Stimulated activated CD4-positive, alpha-beta T cell treated with anti-CD3 and anti-CD28 coated beads, Interleukin-2, amount 100 ng/mL, for 48 hours (primary cell): ENCODE measurements around the gene SAA1.
A peak's percentile ranks its signal among the peaks of the same experiment; 100 is the strongest.
"Not testable (repeated sequence)": the region's sequence is repeated elsewhere in the genome, so short reads cannot be mapped to it uniquely, and the experiment has no call there.

Source experiments
- DNase-seq, 2 donors: peaks; one replicate each; pipeline ENCODE4 v3.0.0-alpha.2; 2020

Gene SAA1

DNA sequence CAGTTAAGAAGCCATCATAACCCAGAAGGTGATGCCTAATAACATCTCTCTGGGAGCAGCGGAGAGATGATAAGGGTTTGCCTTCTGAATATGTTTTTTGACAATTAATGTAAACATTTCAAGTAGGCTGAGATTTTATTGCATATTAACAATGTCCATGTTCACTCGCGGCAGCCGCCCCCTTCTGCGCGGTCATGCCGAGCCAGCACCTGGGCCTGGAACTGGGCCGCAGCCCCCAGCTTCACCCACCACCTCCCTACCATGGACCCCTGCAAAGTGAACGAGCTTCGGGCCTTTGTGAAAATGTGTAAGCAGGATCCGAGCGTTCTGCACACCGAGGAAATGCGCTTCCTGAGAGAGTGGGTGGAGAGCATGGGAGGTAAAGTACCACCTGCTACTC lies 4.3 kb upstream of the SAA1 start:
- DNase-seq: no peak

DNA sequence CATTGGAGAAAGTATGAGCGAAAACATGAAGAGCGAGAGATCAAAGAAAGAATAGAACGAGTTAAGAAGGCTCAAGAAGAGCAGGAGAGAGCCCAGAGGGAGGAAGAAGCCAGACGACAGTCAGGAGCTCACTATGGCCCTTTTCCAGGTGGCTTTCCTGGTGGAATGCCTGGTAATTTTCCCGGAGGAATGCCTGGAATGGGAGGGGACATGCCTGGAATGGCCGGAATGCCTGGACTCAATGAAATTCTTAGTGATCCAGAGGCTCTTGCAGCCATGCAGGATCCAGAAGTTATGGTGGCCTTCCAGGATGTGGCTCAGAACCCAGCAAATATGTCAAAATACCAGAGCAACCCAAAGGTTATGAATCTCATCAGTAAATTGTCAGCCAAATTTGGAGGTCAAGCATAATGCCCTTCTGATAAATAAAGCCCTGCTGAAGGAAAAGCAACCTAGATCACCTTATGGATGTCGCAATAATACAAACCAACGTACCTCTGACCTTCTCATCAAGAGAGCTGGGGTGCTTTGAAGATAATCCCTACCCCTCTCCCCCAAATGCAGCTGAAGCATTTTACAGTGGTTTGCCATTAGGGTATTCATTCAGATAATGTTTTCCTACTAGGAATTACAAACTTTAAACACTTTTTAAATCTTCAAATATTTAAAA lies 3.2 kb upstream of the SAA1 start:
- DNase-seq: not testable (repeated sequence)

DNA sequence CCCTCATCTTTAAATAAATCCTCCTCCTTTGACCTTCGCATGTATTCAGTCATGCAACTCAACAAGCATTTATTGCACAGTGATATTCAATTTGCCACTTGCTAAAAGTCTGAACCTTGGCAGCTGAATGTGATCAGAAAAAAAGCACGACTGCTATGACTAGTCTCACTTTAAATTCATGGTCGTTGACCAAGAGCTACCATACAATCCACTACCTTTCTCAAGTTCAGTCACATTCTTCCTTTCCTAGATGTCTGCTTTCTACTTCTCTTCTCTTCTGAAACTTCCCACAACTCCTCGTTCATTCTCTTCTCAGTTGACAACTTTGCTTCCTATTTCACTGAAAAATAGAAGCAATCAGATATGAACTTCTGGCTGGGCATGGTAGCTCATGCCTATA lies 2.0 kb upstream of the SAA1 start:
- no peak for DNase-seq

DNA sequence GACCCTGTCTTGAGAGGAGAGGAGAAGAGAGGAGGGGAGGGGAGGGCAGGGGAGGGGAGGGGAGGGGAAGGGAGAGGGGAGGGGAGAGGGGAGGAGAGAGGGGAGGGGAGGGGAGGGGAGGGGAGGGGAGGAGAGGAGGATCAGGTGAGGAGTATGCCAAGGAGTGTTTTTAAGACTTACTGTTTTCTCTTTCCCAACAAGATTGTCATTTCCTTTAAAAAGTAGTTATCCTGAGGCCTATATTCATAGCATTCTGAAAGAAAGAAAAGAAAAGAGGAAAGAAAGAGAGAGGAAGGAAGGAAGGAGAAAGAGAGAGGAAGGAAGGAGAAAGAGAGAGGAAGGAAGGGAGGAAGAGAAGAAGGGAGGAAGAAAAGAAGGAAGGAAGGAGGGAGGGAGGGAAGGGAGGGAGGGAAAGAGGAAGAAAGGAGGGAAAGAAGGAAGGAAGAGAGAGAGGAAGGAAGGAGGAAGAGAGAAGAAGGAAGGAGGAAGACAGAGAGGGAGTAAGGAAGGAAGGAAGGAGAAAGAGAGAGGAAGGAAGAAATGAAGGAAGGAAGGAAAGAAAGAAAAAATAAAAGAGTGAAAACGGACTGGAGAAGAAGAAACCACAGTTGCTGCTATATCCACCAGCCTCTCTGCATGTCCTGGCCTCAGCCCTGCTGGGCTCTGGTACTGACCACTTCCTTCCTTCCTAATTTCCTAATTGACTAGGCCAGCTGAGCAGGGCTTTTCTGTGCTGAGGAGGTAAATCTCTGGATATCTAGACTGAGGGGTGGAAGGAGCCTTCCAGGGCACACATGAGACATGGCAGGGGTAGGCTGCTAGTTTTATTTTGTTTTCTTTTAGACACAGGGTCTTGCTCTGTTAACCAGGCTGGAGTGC lies 1.1 kb upstream of the SAA1 start:
- no peak for DNase-seq

DNA sequence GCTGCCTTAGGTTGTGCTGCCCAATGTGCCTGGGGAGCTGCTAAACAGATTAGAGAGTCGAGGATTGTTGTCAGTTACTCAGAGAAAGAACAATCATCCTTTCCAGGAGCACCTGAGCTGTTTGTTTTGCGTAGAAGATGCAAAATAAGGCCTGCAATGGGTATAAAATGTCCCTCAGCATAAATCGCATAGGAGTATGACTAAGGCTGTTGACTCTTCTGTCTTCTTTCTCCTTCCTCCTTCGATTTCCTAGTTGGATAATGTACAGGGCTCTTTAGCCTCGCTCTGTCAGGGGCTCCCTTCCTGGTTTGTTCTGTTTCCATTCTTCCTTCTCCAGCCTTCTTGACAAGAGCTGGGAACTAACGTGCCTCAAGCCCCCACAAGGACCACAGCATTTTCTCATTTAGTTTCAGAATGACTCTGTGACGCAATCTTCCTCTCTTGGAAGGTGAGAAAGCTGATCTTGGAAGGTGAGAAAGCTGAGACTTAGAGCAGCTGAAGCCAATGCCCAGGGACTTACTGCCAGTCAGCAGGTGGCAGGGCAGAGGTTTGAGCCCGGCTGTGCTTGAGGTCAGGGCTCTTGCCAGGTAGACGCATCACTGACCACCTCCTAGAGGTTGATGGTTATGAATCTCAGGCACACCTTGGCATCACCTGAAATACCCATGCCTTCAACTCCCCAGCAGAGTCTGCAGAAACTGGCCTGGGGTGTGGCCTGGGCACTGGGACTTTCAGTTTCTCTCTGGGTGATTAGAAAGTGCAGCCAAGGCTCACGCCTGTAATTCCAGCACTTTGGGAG lies 1.5 kb downstream of the SAA1 start:
- DNase-seq: not testable (repeated sequence)

DNA sequence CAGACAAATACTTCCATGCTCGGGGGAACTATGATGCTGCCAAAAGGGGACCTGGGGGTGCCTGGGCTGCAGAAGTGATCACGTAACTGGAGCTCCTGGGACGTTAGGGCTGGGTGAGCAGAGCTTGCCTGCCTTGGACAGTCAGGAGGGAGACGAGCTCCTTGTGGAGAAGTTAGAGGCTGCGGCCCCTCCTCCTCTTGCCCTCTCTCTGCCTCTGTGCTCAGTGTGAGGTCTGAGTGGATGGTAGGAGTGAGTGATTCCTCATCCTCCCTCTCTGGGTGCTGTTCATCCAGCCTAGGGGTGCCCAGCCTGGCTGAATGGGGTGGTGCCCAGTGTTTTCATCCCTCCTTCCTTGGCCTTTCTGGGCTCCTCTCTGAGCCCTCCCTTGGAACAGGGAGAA lies 3.2 kb downstream of the SAA1 start:
- DNase-seq: not testable (repeated sequence)

DNA sequence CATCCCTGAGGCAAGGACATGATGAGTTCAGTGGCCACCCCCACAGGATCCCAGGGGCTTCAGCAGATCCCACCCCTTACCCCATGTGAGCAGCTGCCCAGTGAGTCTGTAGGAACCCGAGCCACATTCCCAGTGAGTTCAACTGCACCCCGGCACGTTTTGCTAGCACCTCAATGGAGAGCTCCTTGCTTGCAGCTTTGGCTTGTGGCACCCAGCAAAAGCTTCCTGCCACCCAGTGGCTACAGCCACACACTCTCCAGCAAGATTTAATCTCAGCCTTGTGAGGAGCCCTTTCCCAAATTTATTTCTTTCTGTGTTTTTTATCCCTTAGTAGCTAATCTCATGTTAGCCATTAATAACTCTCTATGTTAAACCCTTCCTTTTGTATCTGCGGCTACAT lies 4.0 kb downstream of the SAA1 start:
- no peak for DNase-seq

DNA sequence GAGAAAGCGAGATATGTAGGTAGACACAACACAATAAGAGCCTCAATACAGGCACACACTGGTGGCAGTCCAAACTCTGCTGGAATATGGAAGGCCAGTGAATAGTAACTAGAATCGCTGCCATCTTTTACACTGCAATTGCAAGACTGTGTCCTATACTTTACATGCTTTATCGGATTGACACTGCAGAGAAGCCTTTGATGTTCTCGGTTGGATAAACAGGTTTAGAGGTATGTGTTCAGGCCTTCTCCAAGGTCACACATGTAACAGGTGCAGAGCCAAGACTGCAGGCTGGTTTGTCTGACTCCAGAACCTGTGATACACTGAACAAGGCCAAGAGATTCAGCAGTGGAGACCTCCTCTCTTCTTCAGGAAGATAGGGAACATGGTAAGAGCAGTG lies 5.1 kb downstream of the SAA1 start:
- DNase-seq: no peak

DNA sequence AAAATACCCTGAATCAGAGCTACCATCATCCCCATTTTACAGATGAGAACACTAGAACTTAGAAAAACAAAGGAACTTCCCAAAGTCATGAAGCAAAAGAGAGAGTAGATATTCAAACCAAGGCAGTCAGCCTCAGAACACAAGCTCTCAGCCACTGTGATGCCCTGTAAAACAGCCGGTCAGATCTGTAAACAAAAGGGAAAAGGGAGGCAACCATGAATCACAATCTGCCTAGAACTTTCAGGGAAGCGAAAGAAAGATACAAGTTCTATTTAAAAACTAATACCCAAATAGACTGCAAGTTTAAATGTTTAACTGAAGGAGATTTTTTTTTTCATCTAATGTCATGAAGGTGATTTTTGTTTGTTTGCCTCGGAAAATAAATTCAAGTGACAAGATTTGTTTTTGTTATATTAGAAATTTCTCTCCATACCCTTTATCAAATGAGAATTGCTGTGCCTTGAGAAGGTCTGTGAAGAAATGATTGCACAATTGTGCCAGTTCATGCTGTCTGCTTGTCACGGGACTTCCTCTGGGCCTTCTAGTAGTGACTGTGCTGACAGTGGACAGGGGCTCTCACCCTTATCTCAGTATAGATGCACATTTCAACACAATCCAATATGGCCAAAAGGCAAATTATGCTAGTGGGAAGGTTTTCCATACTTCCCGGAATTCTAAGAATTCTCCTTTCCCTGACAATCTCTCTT lies 11.7 kb downstream of the SAA1 start:
- no peak for DNase-seq

DNA sequence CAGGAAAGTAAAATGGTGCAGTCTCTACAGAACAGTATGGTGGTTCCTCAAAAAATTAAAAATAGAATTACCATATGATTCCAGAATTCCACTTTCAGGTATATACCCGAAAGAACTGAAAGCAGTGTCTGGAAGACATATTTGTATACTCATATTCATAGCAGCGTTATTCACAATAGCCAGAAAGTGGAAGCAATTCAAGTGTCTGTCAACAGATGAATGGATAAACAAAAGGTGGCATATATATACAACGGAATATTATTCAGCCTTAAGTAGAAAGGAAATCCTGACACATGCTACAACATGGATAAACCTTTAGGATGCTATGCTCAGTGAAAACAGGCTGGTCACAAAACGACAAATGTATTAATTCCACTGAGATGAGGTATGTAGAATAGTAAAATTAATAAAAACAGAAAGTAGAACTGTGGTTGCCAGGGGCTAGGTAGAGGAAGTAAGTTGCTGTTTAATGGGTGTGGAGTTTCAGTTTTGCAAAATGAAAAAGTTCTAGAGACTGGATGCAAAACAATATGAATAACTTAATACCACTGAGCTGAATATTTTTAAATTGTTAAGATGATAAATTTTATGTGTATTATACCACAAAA lies 14.5 kb downstream of the SAA1 start:
- DNase-seq: no peak

DNA sequence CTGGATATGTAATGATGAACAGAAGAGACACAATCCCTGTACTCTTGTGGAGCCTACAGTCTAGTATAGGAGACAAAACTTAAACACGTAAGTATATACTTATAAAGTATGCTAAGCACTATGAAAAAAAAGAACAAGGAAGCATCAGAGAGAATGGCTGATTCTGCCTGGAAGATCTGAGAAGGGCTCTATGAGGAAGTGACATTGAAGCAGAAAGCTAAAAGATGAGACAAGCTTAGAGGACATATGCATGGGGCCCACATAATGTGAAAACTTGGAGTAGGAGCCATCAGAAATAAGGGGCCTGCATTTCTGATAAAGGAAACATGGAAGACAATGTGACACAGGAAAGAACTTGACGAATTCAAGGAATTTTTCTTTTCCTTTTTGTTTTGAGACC lies 16.6 kb downstream of the SAA1 start:
- DNase-seq: no peak

DNA sequence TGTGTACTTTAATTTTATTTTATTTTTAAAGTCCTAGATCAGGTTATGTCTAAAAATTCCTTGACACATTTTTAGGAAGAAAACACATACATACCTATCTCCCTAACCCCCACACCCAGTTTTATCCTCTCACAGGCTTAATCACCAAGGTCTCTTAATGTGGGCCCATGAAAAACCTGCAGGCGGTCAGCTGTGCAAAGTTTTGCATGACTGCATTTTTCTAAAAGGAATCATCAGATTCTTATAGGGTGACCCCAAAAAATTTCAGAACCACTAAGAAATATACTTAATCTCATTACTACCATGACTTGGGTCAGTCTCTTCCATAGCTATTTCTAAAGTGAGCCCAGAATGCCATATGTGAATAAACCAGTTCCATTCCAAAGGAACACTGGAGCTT lies 19.8 kb downstream of the SAA1 start:
- no peak for DNase-seq

DNA sequence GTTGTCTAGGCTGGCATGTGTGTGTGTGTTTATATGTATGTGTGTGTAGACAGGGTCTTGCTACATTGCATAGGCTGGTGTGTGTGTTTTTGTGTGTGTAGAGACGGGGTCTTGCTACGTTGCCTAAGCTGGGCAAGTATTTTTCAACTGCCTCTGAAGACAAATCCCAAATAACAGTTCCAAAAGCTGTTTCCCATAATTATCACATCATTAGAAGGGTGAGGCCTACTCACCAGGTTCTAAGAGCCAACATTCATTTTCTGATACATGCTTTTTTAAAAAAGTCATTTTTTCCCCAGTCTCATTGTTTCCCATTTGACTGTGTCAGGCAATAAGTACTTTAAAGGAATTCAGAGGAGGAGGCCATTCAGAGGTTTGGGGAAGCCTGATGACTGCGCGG lies 22.8 kb downstream of the SAA1 start:
- DNase-seq: no peak

DNA sequence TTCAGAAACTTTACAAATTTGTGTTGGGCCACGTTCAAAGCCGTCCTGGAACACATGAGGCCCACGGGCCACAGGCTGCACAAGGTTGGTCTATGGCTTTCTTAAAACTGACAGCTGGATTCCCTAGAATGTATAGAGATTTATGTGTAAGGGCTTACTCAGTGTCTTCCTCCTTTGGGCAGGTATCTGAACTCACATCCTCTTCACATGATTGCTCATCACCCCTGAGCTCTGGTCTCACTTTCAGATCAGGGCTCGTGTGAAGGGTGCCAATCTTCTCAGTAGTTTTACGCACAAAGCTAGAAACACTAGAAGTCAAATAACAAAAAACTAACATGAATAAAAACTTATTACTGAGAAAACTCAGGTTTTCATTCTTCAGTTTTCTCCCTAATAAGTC lies 28.8 kb downstream of the SAA1 start:
- DNase-seq: peak in 1 of 2 donors; percentile 1

DNA sequence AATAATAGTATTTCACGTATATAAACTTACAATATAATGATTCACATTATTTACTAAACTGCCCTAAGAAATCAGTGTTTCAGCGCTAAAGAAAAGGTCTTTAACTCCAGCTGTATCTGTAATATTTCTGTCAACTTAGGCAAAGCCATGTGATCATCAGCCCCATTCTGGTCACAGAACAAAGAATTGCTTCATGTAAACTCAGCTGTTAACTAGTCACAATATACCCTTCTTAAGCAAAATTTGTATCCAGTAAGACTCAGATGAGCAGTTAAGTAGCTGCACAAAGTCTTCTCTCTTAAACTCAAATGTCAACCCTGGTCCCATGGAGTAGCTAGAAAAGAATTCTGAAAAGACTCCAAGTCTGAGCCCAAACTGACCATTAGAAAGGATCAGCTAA lies 29.3 kb downstream of the SAA1 start:
- DNase-seq: no peak

DNA sequence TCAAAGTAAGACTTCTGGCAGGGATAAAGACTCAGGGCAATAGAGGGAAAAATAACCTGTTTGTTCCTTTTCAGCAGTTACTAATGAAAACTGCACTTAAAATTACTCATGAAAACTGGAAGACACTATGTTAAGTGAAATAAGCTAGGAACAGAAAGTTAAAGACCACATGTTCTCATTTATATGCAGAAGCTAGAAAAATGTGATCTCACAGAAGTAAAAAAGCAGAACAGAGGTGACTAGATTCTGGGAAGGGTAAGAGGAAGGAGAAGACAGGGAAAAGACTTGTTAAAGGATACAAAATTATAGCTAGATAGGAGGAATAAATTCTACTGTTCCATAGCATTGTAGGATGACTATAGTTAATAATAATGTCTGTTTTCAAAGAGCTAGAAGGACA lies 33.7 kb downstream of the SAA1 start:
- no peak for DNase-seq

DNA sequence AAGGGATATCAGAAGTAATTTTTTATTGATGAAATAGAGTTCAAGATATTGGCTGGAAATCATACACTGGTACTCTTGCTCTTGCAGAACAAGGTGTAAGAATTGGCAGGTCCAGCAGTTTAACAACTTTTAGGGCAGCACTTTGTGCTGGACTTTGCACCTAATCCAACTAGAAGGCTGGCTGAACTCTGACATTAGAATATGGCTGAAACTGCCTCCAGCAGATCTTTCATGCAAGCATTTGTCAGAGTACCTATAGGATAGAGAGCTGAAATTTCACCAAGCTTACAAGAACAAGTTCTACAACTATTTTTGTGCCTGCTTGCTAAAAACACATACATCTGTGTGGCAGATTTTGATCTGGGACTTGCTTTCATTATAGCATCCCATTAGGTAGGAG lies 38.7 kb downstream of the SAA1 start:
- DNase-seq: no peak

DNA sequence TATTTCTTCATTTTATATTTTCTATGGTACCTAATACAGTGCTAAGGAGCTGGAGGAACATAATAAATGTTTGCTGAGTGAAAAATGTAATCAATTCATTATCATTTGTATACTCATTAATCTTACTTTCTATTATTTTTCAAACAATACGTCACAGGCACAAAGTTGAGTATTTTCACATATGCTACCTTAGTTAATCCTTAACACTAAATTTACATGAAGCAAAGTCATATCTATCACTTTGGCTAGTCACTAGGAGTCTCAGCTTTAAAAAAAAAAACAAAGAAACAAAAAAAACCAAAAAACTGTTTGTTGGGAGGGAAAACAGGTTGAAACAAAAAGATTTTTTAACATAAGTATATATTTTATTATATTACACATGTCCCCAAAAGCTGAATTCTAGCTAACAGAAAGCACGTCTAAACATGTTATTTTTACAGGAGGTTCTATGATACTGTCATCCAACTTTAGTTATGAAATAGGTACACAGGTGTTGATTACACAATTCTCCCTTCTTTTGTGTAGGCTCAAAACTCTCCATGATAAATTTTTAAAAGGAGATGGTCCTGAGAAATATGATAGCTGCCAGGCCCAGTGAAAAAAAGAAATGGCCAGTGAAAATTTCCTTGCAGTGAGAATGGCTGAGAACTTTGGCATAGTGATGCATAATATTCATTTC lies 41.5 kb downstream of the SAA1 start:
- DNase-seq: no peak

DNA sequence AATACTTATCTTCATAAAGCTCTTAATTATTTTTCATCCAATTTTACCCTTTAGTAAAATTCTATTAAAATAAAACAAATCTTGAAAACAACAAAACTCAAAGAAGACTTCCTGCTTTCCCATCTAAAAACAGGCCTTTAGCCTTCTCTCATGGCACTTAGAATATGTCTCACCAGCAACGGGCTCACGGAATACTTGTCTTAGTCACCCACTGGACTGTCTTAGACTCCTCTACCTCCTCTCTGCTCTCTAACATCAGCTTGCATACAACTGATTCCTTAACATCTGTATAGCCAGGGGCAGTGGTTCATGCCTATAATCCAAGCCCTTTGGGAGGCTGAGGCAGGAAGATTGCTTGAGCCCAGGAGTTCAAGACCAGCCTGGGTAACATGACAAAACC lies 42.2 kb downstream of the SAA1 start:
- DNase-seq: no peak

DNA sequence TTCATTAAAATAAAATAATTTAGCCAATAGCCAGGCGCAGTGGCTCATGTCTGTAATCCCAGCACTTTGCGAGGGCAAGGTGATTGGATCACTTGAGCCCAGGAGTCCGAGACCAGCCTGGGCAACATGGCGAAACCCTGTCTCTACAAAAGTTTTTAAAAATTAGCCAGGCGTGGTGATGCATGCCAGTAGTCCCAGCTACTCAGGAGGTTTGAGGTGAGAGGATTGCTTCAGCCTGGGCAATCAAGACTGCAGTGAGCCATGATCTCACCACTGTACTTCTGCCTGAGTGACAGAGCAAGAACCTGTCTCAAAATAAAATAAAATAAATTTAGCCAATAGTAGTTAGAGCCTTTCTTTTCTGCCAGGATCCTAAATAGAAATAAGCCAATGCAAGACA lies 43.6 kb downstream of the SAA1 start:
- DNase-seq: no peak

DNA sequence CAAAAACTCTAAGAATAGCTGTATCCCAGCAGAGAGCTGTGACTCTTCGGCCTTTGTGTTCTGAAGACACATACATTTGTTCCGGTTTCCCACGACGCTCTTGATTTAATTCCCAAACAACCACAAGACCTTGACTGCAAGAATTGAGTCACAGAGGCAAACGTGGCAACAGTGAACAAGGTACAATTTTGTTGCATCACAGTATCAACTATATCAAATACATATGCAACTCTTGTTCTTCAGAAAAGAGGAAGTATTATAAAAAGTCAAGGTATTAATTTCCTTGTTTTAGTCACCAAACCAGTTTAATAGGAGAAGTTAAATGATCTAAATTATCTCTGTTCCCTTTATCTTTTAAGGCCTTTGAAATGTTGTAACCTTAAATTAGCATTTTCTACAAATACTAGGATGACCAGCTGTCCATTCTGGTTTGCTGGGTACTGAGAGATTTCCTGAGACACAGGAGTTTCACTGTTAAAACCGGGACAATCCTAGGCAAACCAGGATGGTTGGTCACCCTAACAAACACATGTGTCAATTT lies 44.8 kb downstream of the SAA1 start:
- no peak for DNase-seq

DNA sequence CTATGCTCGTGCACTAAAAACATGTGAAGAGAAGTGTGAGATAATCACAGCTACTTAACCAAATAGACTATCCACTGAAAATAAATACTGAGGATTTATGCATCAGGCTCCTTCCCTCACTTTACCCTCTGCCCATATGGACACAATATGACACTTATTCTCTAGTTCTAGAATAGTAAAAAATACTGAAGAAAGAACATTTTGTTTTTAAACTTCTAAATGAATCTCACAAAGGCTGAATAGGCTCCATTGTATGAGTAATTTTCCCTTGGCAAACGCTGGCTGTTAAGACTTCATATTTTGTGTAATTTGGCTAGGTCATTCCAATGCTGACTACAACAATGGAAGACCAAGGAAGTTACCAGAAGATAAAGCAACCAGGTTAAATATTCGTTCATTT lies 45.9 kb downstream of the SAA1 start:
- no peak for DNase-seq
